ENCODE results near the gene CT45A9.
"Not testable (repeated sequence)": the region's sequence is repeated elsewhere in the genome, so short reads cannot be mapped to it uniquely, and the experiment has no call there.

Gene CT45A9

GRCh38 chrX:135871712-135872111, at the start of gene CT45A9:
CT45A9 (minus strand) TSS chrX:135871812; CDS start chrX:135868061, 3,751 bp downstream.
- in situ Hi-C loops (cut with HindIII; ENCODE audit: low pct_unique_long_range_greater_than_20kb, low sequenced_read_pairs); DNase-seq (ENCODE audit: low read depth in 1 of 2, low spot score in 1 of 2): not testable (repeated sequence)

- in situ Hi-C loops (cut with HindIII; ENCODE audit: low pct_unique_long_range_greater_than_20kb, low sequenced_read_pairs); DNase-seq (ENCODE audit: low read depth in 1 of 2, low spot score in 1 of 2): not testable (repeated sequence)
Measured at GRCh38 chrX:135920516-135920915, 48.9 kb upstream of the CT45A9 start.

- no peak for TF ChIP-seq JUND (IDR thresholded peaks at IDR 0.05; ENCODE audit: low read depth)
- in situ Hi-C loops (cut with HindIII; ENCODE audit: low pct_unique_long_range_greater_than_20kb, low sequenced_read_pairs): no loop called here
- no peak for DNase-seq (ENCODE audit: low read depth in 1 of 2, low spot score in 1 of 2)
Measured at GRCh38 chrX:135914404-135914803, 42.8 kb upstream of the CT45A9 start.

GRCh38 chrX:135910251-135910650, 38.6 kb upstream of the CT45A9 start:
- DNase-seq (ENCODE audit: low read depth in 1 of 2, low spot score in 1 of 2): no peak
- no peak for TF ChIP-seq JUND (IDR thresholded peaks at IDR 0.05; ENCODE audit: low read depth)
- in situ Hi-C loops (cut with HindIII; ENCODE audit: low pct_unique_long_range_greater_than_20kb, low sequenced_read_pairs): no loop called here

GRCh38 chrX:135893294-135893817, 21.7 kb upstream of the CT45A9 start, which contains the start of the genes CT45A10 and SAGE1:
CT45A10 (minus strand) TSS chrX:135893444; CDS start chrX:135885344, 8,100 bp downstream.
SAGE1 (plus strand) TSS chrX:135893716; CDS start chrX:135896243, 2,527 bp downstream.
- in situ Hi-C loops (cut with HindIII; ENCODE audit: low pct_unique_long_range_greater_than_20kb, low sequenced_read_pairs): no loop called here
- no peak for TF ChIP-seq JUND (IDR thresholded peaks at IDR 0.05; ENCODE audit: low read depth)
- no peak for DNase-seq (ENCODE audit: low read depth in 1 of 2, low spot score in 1 of 2)

- in situ Hi-C loops (cut with HindIII; ENCODE audit: low pct_unique_long_range_greater_than_20kb, low sequenced_read_pairs): no loop called here
- TF ChIP-seq JUND (IDR thresholded peaks at IDR 0.05; ENCODE audit: low read depth): no peak
- no peak for DNase-seq (ENCODE audit: low read depth in 1 of 2, low spot score in 1 of 2)
Measured at GRCh38 chrX:135892781-135893180, 21.2 kb upstream of the CT45A9 start.

GRCh38 chrX:135890087-135890585, 18.5 kb upstream of the CT45A9 start:
- TF ChIP-seq JUND (IDR thresholded peaks at IDR 0.05; ENCODE audit: low read depth): no peak
- in situ Hi-C loops (cut with HindIII; ENCODE audit: low pct_unique_long_range_greater_than_20kb, low sequenced_read_pairs): no loop called here
- DNase-seq (ENCODE audit: low read depth in 1 of 2, low spot score in 1 of 2): no peak

GRCh38 chrX:135888976-135889375, 17.4 kb upstream of the CT45A9 start:
- DNase-seq (ENCODE audit: low read depth in 1 of 2, low spot score in 1 of 2): peak in 1 of 2 experiments; percentile 19
- in situ Hi-C loops (cut with HindIII; ENCODE audit: low pct_unique_long_range_greater_than_20kb, low sequenced_read_pairs): not testable (repeated sequence)

GRCh38 chrX:135888230-135888629, 16.6 kb upstream of the CT45A9 start:
- DNase-seq (ENCODE audit: low read depth in 1 of 2, low spot score in 1 of 2); in situ Hi-C loops (cut with HindIII; ENCODE audit: low pct_unique_long_range_greater_than_20kb, low sequenced_read_pairs): not testable (repeated sequence)

GRCh38 chrX:135882741-135883140, 11.1 kb upstream of the CT45A9 start:
- DNase-seq (ENCODE audit: low read depth in 1 of 2, low spot score in 1 of 2); in situ Hi-C loops (cut with HindIII; ENCODE audit: low pct_unique_long_range_greater_than_20kb, low sequenced_read_pairs): not testable (repeated sequence)

GRCh38 chrX:135854438-135854837, 17.2 kb downstream of the CT45A9 start, which contains the start of gene CT45A8:
CT45A8 (minus strand) TSS chrX:135854538; CDS start chrX:135850783, 3,755 bp downstream.
- DNase-seq (ENCODE audit: low read depth in 1 of 2, low spot score in 1 of 2); in situ Hi-C loops (cut with HindIII; ENCODE audit: low pct_unique_long_range_greater_than_20kb, low sequenced_read_pairs): not testable (repeated sequence)

- DNase-seq (ENCODE audit: low read depth in 1 of 2, low spot score in 1 of 2); in situ Hi-C loops (cut with HindIII; ENCODE audit: low pct_unique_long_range_greater_than_20kb, low sequenced_read_pairs): not testable (repeated sequence)
Measured at GRCh38 chrX:135837180-135837579, 34.4 kb downstream of the CT45A9 start, which contains the start of gene CT45A7. CT45A7 (minus strand) TSS chrX:135837280; CDS start chrX:135833533, 3,747 bp downstream.

- in situ Hi-C loops (cut with HindIII; ENCODE audit: low pct_unique_long_range_greater_than_20kb, low sequenced_read_pairs); DNase-seq (ENCODE audit: low read depth in 1 of 2, low spot score in 1 of 2): not testable (repeated sequence)
Measured at GRCh38 chrX:135819912-135820311, 51.7 kb downstream of the CT45A9 start, which contains the start of gene CT45A2. CT45A2 (minus strand) TSS chrX:135820012; CDS start chrX:135816265, 3,747 bp downstream.
